Renal cortical epithelial cell (primary cell): ENCODE measurements around the gene FUT8. TPM values are rescaled to one million over a fixed set of nuclear protein-coding genes. Genes with fewer than 3 reads are reported as not detected.

Experiments used
- DNase-seq: peaks from one replicate; pipeline ENCODE4 v3.0.0-alpha.2; 2011; ENCODE audit warnings: low read depth
- total RNA-seq: library from RNA; depleted of rRNA; stranded (reverse); fragments of >200 nt; gene quantifications from 2 replicates; pipeline ENCODE4 v1.2.3, GENCODE V29; 2014

FUT8 gene
- total RNA-seq, 1 donor from 2014 or later: 139 TPM

DNA sequence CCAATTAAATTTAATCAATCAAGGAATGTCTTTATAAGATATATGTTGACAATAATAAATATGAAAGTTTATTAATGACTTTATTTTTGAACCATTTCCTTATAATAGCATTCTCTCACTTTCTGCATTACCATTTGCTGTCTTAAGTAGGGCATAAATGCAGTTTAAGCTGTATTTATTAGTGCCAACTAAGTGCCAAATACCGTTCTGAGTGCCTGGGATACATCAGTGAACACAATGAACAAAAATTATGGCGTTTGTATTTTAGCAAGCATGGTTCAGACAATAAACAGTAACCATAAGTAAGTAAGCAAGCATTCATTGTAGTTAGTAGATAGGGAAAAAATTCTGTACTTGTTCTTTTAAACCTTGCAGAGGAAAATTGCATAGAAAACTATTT lies 145.8 kb downstream of the FUT8 start:
- no peak for DNase-seq

DNA sequence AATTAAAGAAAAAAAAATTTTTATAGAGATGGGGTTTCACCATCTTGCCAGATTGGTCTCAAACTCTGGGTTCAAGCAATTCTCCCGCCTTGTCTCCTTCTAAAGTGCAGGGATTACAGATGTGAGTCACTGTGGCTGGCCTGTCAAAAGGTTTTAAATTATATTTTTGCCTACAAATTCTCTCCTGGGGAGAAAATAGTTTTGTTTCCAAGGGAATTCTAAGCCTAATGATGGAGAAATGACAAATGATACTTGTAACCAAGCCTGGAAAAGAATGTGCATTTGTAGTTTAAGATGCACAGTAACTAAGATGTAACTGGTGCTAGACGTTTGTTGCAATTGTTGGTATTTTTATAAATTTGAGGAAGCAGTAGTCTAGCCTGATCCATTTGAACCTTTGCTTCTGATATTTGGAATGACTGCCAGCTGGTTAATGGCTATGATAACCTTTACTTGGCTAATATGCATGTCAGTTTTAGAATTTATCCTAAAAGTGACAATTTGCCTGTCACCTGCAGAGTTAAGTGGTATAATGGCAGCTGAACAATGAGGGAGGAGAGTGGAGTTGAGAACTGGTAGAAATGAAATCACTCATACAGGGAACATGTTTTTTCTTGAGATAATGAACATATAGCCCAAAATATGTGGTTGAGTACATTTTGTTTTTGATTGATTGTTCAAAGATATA lies 148.0 kb downstream of the FUT8 start:
- DNase-seq: peak; percentile 9

DNA sequence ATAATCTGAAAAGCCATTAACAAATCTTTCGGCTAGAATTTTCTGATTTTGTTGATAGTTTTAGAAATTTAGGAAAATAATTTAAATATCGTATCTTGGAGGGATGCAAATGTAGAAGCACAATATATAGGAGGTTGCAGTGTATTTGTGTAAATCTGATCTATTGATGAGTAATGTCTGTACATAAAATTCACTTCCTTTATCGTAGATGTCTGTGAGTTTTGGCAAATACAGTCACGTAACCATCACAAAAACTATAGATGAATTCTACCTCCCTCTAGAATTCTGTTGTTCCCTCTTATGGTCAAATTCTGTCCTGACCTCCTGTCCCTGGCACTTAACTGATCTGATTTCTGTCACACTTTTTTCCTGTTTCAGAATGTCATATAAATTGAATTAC lies 151.8 kb downstream of the FUT8 start:
- no peak for DNase-seq

DNA sequence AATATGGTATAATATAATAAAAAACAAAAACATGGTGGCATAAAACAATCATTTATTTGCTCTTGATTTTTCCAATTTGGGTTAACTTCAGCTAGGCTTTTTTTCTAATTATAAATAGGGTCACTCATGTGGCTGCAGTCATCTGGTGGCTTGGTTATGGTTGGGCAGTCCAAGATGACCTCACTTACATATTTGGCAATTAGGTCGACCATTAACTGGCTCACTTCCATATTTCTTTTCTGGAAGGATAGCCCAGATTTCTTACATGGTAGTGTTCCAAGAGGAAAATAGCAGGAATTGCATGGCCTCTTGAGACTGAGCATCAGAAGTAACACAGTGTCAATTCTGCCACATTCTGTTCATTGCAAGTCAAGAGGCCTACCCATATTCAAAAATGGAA lies 153.4 kb downstream of the FUT8 start:
- peak; percentile 46 for DNase-seq

DNA sequence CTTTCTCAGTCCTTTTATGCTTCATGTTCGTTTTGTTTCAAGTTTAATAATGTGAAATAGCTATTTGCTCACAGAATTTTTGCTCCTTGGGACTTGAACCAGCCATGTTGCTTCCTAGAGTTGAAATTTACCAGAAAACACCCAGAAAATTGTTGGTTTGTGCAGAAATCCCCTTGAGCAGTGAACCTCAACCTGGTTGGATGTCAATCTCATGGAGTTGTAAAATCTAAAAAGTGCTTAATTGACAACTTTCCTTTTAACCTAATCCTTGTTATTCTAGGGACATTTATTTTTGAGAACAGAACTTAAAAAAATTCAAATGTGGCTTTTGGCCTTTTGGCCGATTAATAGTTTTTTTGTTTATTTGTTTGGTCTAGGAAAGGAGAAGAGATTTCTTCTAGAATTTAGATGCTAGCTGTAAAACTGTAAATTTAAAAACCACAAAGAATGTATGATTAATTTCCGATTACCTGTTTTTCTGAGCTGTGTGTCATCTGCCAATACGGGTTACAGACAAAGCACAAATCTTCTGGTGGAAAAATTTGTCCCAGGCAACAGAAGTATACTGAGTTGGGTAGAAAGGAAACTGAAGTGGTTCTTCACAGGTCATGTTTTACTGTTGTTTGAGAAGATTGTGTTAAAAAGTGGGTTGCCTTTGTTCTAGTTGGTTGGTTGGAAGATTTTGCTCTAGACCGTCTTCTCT lies 154.4 kb downstream of the FUT8 start:
- DNase-seq: peak; percentile 30

DNA sequence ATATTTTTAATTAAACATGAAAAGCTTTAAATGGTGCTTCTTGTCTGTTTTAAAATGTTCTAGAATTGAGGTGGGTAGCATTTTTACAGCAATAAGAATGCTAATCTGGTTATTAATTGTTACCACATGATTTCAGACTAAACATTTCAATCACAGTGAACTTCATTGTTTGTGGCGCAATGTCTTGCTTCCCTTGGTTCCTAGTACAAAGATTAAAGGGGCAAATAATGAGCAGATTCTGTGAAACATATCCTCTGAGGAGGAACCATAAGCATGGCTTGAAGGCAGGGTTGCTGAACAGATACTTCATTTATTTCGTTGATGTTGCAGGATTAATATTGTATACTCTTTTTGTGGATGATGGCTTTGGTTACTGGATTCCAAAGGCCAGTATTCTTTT lies 162.1 kb downstream of the FUT8 start:
- no peak for DNase-seq

DNA sequence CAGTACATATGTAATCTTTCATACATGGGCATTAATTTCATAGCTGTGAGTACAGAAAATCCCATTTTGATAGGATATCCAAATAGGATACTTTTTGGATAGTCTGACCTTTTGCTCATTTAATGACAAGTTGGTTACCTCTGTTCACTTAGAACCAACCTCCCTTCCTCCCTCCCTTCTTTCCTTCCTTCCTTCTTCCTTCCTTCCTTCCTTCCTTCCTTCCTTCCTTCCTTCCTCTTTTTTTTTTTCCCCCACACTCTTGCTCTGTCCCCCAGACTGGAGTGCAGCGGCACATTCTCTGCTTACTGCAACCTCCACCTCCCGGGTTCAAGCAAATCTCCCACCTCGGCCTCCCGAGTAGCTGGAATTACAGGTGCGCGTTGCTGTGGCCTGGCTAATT lies 162.9 kb downstream of the FUT8 start:
- DNase-seq: no peak

DNA sequence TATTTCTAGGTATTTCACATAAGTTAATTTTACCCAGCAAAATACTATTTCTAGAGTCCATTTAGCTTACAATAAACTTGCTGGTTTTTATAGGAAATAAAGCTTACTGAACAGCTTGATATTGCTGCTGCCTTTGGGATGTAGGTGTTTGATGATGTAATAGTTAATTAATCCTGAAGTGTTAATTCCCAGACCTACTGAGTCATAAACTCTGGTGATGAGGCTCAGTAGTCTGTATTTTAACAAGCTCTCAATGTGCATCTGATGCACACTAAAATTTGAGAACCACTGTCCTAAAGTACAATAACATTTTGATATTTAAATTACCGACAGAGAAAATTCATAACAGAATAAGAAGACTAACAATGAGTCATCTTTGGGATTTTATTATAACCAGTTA lies 168.4 kb downstream of the FUT8 start:
- peak; percentile 21 for DNase-seq

DNA sequence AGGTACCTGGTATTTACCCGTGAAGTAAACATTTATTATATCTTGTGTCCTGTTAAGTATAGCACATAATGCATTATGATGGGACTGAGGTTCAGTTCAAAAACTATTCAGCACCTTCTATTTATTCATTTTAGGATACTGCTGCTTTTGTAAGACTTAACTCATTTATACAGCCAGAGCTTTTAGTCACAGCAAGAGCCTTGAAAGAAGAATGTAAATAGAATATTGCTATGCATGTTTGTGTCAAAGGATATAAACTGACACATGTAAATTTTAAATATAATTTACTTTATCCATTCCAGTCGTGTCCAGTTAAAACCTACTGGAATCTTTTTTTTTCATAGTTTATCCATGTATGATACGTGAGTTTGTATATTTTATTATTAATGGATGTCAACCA lies 168.8 kb downstream of the FUT8 start:
- DNase-seq: no peak

DNA sequence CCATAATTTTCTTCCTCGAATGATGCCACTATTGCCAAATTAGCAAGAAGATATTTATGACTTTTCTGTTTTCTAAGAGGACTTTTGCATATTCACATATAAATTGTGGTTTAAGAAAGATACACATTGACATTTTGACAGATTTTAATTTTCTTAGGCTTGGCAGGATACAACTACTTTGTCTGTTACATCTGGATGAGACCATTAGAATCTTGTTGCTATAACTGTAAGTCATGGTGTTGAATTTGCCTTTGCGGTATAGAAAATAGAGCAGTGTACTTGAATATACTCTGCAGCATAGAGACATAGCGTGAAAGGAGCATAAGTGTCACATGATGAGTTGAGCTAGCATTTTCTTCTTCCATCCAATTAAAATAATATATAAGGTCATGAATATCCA lies 169.3 kb downstream of the FUT8 start:
- no peak for DNase-seq

DNA sequence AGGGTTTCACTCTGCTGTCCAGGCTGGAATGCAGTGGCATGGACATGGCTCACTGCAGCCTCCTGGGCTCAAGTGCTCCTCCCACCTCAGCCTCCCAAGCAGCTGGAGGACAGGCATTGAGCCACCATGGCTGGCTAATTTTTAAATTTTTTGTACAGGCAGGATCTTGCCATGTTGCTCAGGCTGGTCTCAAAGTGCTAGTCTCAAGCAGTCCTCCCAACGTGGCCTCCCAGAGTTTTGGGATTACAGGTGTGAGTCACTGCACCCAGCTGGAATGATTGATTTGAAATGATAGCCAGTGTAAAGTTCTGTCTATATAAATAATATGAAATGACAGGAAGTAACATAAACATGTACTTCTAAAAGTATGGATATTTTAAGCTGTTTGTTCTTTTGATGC lies 172.7 kb downstream of the FUT8 start:
- no peak for DNase-seq

DNA sequence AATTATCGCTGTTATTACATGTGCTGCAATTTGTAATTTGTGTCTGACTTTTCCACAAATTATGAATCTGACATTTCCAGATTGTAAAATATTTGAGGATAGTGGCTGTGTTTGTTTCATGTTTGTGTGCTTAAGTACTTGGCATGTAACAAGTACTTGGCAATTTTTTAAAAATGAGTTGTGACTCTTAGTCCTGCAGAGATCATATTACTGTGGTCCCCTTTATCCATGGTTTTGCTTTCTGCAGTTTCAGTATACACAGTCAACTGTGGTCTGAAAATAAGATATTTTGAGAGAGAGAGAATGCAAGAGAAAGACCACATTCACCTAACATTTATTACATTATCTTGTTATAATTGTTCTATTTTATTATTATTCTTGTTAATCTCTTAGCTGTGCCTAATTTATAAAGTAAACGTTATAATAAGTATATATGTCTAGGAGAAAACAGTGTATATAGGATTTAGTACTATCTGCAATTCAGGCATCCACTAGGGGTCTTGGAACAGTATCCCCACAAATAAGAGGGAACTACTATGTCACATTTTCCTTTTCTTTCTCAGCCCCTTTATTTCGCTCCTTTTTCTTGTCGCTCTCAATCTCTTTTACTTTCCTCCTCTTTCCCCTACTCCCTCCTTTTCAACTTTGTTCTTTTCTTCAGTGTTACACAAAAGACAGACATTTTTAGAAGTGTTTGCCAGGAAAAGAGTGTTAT lies 176.1 kb downstream of the FUT8 start:
- no peak for DNase-seq

DNA sequence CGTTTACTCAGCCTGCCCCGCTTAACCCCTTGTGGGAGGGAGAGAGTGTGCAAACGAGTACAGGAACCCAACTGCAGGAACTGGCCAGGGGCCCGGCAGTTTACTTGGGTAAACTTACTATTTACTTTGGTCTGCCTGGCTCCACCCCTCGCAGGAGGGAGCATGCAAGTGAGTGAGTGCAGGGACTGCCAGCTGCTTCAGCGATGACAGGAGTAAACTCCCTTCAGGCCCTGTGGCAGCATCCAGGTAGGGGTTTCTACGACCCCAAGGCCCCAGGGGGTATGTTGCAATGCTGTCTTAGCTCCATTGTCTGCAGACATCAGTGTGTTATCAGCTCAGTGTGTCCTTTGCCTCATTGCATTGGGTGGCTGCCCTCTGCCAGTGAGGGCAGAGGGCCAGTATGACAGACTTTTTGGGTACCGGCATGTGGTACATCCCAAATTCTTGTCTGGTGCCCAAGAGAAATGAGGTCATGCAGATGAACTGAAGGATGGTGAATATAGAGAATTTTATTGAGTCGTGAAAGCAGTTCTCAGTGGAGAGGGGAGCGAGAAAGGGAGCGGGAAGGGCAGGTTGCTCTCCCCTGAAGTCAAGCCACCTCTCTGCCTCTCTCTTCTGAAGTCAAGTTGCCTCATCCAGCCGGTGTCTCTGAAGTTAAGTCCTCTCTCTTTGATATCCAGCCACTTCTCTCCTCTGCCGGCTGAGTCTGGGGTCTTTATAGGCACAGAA lies 181.8 kb downstream of the FUT8 start:
- no peak for DNase-seq

DNA sequence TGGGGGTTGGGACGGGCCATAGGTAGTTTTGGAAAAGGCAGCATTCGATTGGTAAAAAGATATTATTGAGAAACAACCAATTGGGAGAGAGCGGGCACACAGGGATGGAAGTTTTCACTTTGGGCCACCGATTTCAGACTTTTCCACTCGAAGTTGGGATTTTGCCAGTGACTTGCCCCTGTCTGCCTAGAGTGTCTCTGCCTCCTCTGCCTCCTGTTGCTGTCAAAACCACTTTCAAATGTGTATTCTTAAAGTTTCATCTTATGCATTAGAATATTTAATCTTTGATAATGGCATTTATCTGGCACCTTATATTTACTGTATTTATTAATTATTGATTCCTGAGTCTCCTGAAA lies 182.3 kb downstream of the FUT8 start:
- no peak for DNase-seq

DNA sequence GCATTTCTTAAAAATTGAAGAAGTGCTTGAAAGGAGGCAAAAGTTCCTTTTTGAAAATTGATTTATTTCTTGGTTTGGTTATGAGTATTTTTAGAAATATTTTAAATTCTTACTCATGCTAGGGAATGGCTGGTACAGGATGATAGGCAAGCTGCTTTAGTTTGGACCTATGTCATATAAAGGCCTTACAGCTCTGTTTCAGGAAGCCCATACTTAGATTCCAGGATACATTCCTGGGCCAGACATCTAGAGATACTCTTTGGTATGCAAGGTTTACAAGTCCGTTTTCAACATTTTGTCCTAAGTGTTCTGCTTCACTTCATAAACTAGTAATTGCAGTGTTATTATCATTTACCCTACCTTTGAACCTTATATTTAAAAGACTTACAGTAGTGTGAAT lies 186.8 kb downstream of the FUT8 start:
- peak; percentile 18 for DNase-seq

DNA sequence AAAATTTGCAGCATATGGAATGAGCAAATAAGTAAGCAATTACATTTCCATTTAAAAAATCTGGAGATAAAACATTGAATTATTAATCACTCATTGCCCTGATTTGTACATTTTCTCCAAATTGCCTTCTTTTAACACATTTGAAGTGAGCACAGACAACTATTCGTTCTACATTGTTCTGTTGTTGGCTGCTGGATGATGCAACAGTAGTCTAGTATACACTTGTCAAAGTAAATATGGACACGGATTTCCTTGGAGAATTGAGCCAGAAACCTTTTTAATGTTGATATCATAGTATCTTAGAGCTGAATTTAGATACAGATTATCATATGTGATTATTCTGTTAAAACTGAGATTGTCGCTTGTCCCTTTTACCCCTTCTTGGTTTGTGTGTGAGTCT lies 188.2 kb downstream of the FUT8 start:
- DNase-seq: no peak

DNA sequence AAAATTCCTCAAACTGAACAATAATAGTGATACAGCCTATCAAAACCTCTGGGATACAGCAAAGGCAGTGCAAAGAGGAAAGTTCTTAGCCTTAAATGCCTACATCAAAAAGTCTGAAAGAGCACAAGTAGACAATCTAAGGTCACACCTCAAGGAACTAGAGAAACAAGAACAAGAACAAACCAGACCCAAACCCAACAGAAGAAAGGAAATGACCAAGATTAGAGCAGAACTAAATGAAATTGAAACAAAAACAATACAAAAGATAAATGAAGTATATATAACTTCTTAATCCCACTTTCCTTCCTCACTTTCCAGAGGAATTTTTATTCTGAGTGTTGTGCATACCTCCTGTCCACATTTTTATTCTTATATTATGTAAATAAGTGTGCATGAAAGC lies 192.0 kb downstream of the FUT8 start:
- no peak for DNase-seq

DNA sequence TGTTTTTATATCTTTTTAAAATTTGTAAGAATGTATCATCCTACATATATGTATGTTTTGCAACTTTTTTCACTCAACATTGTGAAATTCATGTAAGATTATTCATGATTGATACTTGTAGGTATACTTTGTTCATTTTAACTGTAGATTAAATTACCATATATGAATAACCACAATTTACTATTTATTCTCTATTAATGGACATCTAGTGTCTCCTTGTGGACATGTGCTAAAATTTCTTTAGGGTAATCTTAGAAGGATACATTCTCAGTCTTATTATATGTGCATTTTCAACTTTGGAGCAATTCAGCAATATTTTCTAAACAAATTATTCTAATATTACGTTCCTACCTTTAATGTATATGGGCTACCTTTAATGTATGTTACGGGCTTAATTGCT lies 192.4 kb downstream of the FUT8 start:
- no peak for DNase-seq

DNA sequence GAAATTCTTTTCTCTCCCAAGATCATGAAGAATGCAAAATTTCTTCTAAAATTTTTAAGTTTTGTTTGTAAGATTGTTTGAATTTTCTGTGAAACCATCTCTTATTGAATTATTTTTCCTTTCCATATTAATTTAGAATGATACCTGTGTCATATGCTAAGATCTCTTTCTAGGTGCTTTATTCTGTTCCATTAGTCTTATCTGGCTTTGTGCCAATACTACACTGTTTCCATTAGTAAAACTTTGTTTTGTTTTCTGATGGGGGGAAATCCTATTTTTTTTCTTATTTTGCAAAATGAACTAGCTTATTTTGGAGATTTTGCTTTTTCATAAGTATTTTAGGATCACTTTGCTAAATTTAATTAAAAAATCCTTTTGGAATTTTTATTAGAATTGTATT lies 193.9 kb downstream of the FUT8 start:
- DNase-seq: no peak

DNA sequence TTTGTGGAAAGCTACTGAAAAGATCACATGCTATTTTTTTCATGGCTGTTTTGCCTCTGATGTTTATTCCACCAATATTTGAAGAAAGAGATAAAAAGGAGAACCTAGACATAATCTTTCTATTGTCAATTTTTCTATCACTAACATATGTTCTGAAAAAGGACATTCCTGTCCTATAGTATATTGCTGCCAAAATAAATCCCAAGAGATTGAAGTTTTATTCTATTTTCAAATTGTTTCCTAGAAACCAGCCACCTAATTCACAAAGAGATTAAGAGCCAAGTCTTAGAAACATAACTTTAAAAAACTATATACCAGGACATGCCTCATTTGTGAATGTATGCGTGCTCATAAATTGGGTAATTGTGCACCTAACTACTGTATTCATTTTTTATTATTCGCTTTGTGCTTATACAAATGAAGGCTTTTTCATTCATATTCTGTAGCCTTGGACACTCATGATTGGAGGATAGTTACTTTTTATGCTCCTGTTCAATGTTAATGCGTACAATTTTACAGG lies 200.7 kb downstream of the FUT8 start:
- no peak for DNase-seq

DNA sequence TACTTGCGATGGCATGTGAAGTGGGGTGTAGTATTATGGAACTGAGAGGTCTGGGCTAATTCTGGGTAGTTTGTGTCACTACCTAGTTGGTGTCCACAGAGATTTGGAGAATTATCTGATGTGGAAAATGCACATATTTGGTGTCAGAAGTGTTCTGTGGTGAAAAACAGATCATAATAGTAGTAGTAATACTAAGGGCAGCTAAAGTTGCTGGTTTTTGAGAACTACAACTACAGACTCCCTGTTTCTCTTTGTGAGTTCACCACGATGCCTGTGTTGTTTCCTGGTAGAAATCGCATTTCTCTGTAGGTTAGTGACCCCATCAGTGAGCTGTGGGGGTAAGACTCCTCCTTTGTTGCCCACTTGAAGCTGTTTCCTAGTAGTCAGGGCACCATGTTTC lies 206.5 kb downstream of the FUT8 start:
- no peak for DNase-seq

DNA sequence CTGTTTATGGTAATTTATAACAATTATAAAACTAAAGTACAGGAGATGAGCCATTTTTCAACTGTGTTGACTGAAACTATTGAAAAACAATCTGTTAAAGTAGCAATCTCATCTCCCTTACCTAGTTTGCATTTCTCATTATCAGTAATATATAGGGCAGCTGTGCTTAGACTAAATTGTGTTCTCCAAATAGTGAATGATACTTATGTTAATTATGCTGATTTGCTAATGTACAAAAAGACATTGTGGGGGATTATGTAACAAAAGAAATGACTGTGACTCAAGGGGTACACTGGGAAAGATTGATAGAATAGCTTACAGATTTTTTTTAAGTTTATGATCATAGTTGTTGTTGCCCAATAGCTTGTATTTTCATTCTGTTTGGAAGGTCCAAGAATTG lies 207.7 kb downstream of the FUT8 start:
- DNase-seq: no peak
